HG02970 (cell line): Measurements from ENCODE around the gene TP53TG5.

Source experiments
- ATAC-seq: cut with Tn5 transposase; IDR thresholded peaks from one replicate; pipeline ENCODE4 v1.9.1; 2021; ENCODE audit warnings: mild to moderate bottlenecking, moderate library complexity, moderate number of reproducible peaks; ENCODE audit not compliant: unreplicated experiment, low FRiP score

Gene TP53TG5

GRCh38 chr20:45378191-45378590 lies at the start of gene TP53TG5:
TP53TG5 (minus strand) TSS chr20:45378325; CDS start chr20:45378236, 89 bp downstream.
- no peak for ATAC-seq

DNA sequence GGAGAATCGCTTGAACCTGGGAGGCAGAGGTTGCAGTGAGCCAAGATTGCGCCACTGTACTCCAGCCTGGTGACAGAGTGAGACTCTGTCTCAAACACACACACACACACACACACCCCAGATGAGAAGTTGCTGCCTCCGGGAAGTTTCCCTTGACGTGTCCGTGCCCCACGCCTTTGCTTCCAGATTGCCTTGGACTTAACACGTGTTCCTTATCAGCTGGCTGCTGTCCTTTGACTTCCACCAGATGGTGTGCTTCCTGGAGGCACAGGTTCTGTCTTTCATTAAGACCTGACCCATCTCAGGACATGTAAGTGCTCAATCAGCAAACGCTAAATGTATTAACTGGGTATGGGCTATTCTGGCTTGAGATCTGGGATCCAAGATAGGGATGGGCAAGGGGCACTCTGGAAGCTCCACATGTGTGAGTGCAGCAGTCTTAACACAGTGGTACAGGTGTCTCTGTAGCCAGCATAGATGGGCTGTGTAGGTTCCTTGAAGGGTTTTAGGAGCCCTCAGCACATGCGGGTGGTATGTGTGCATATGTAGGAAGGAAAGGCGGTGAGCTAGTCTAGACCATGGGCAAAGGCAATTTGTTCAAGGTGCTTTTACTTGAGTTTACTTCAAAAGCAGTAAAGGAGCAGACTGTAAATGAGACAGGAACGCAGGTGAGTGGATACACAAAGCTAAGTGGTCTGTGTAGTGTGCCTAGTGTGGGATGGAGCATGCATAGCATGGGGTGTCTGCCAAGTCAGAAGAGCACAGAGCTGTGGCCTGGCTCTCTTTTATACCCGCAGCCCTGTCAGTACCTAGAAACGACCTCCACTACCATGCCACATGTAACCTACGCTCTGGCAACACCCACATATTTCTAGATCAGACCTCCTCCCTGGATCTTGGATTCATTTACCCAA lies 49.4 kb upstream of the TP53TG5 start:
- ATAC-seq = no peak

- ATAC-seq = no peak
Measured at GRCh38 chr20:45426320-45427016, 48.3 kb upstream of the TP53TG5 start.

DNA sequence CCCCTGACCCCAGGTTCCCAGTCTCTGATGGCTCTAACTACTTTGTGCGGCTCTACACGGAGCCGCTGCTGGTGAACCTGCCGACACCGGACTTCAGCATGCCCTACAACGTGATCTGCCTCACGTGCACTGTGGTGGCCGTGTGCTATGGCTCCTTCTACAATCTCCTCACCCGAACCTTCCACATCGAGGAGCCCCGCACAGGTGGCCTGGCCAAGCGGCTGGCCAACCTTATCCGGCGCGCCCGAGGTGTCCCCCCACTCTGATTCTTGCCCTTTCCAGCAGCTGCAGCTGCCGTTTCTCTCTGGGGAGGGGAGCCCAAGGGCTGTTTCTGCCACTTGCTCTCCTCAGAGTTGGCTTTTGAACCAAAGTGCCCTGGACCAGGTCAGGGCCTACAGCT lies 47.4 kb upstream of the TP53TG5 start:
- no peak for ATAC-seq

DNA sequence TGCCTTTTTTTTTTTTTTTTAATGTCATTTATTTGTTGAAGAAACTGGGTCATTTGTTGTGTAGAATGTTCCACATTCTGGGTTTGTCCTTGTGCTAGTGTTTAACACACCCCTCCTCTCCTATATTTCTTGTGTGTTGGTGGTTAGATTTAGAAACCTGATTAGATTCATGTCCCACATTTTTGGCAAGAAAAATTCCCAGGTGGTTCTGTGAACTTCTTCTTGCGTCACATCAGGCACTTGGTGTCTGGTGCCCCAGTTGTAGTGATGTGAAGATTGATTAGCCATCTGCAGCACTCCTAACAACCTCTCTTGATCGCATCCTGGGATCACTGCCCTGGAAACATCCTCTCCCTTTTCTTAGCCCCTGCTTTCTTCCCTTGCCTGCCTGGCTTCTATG lies 45.6 kb upstream of the TP53TG5 start:
- no peak for ATAC-seq

DNA sequence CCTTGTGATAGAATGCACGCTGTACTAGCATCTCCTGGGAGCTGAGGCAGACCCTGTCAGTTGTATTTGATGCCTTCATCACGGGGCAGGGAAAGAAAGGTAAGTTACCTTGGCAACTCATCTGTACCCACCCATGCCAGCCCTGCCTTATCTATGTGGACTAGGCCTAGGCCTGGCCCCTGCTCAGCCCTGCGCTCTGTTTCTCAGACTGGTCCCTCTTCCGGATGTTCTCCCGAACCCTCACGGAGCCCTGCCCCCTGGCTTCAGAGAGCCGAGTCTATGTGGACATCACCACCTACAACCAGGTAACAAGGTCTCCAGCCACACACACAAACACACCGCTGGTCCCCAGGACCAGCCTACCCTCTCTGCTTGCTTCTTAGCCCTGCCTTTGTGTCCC lies 42.0 kb upstream of the TP53TG5 start:
- ATAC-seq = no peak

GRCh38 chr20:45419188-45420091 lies 41.3 kb upstream of the TP53TG5 start:
- peak; percentile 53 for ATAC-seq

DNA sequence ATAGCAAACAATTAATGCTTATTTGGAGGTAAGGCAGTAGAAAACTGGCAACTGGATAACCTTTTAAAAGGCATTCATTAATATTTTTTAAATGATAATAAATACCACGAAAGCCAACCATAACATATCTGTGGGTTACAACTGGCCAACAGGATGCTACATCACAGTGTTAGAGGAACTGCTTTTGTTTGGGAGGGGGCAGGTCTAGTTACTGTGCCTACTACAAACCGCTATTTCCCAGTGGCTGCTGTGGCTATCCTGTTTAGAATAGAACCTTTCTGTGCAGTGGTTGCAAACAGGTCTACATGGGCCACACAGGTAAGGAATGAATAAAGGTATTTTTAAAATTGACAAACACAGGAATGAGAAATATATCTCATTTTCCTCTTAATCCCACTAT lies 38.8 kb upstream of the TP53TG5 start:
- no peak for ATAC-seq

- ATAC-seq = peak; percentile 64
Measured at GRCh38 chr20:45415822-45416637, 37.9 kb upstream of the TP53TG5 start, which contains the start of gene PIGT. PIGT (plus strand) TSS chr20:45416141; CDS start chr20:45416157, 16 bp downstream.

DNA sequence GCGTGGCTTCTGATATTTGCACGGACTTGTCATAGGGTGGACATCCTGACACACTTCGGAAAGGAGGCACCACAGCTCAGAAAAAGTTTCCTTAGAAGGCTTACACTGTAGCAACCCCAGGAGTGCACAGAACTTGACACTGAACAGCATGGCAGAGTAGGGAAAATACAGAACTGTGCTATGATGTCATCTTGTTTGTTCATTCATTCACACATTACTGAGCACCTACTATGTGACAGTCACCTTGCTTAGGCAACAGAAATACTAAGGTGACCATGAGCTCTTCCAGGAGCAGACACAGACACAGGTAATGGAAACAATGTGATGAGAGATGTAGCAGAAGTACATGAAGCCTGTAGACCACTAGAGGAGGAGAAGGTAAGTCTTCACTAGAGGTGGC lies 35.4 kb upstream of the TP53TG5 start:
- no peak for ATAC-seq

DNA sequence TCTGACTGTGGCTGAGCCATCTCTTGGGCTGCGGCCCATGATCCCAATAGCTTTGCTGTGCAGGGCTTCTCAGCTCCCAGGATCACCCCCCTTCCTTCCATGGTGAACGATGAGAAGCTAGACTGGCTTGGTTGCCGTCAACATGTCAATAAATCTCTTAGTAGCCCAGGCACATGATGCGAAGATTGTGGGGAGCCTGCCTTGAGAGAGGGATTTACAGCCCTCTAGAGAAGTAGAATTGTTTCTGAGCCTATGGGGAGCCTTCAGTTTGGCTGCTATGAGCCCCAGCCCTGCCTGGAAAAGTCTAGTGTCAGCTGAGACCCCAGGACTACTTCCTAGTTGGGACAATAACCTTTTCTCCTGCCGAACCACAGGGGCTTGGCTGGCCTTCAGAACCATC lies 34.5 kb upstream of the TP53TG5 start:
- ATAC-seq = no peak

DNA sequence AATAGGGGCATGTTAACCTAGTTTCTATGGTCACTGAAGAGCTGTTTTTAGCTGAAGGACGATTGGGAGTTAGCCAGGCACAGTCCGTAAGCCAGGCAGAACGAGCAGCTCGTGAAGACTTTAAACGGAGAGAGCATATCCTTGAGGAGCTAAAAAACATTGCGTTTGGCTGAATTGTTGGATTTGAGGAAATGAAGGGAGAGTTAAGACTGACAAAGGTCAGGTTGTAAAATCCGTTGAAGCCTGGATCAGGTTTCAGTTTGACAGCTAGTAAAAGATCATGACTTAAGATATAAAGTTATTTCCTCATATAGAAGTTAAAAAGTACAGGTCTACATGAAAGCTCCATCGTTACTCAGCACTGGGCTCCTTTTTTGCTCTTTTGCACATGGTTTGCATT lies 32.8 kb upstream of the TP53TG5 start:
- ATAC-seq = no peak

GRCh38 chr20:45409521-45410272 lies 31.6 kb upstream of the TP53TG5 start:
- no peak for ATAC-seq

DNA sequence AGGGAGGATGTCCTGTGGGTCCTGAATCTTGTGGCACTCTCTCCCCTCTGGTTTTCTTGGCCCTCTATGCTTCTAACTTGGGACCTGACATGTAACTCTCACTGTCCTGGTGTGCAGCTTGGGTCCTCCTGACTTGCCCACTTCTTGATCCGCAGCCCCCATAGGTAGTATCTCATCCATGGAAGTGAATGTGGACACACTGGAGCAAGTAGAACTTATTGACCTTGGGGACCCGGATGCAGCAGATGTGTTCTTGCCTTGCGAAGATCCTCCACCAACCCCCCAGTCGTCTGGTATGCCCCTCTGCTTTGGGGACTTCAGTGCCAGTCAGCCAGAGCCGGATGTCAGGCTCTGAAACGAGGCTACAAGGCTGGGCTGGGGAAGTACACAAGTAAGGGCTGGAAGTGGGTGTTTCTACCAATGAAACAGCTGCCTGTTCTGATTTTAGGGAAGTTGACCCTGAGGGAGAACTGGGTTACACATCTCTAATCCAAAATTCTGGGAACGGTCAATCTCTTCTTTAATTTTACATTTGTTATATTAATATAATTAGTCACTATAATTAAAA lies 30.6 kb upstream of the TP53TG5 start:
- no peak for ATAC-seq

DNA sequence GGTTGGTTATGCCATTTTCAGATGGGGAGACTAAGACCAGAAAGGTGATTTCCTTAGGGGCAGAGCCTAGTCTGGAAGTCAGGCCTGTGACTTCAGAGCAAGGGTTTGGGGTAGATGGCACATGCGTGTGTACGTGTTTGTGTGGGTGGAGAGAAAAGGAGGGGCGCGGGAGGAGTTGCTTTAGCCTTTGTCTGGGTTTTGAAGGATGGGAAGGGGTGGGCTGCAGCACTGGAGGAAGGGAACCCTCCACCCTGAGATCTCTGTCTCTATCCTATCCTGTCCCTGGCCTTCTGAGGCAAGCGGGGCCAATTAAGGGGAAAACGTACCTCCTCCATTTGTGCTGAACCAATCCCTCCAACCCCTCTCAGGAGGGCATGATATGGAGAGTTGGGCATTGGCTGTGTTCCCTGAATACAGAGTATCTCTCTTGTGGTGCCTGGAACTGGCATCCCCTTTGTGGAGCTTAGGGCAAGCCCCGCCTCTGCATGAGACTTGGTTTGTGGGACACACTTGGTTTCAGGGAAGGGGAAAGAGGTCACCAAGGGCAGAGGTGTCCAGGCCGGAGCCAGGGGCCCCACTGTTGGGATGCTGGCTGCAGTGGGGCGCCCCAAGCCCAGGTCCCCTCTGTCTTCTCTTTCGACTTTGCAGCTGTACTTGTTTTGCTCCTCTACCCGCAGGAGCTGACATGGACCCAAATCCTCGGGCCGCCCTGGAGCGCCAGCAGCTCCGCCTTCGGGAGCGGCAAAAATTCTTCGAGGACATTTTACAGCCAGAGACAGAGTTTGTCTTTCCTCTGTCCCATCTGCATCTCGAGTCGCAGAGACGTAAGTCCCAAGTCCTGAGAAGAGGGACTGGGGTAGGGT lies 29.9 kb upstream of the TP53TG5 start, which contains the start of gene DBNDD2:
DBNDD2 (plus strand) TSS at position 507 of the 863 bp plus-strand sequence; CDS start at position 686, 179 bp downstream.
- ATAC-seq = no peak

DNA sequence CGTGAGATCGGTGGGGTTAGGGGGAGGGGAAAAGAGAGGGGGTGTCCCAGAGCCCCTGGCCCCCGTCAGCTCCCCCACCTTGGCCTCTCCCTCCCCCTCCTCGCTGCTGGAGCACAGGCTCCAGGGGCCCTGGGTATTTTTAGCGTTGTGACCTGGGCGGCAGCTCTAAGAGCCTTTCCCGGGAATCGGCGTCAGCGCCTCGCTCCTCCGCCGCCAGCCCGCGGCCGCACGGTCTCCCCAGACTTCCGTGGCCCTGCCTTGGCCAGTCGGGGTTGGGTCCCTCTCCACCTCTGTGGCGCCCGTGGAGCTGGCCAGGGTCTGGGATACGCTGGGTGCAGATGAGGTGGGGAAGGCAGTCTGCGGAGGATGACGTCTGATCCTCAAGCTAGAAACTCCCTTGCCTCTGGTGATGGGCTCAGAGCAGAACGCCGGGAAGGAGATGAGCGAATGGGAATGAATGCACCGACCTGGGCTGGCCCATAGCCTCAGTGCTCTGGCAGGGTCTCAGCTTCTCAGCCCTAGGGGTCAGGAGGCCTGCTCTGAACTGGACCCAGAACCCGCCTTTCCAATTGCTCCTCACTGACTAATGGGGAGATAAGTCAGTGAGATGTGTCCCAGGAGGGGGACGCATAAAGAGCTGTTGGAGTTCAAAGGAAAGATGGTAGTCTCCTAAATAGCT lies 29.1 kb upstream of the TP53TG5 start:
- no peak for ATAC-seq
